ENCODE data around the gene PDE6A. TPM values are rescaled to one million over a fixed set of nuclear protein-coding genes. Genes with fewer than 3 reads are reported as not detected.

PDE6A gene
- total and polyA plus RNA-seq, 8 donors, result 0.14 to 0.24 (median 0.18) TPM; not detected in 2

- intact Hi-C loops (cut with DNase I), result no loop called here
- TF ChIP-seq CTCF (IDR thresholded peaks at IDR 0.05), result no peak
- Histone ChIP-seq H3K27ac (no peak overlapping the region), H3K27me3 (peaks cover 0 to 6% of the 10 kb centered on the region in 2 donors), H3K4me3 (no peak overlapping the region), H3K9me3 (no peaks in the 10 kb centered on the region), H3K4me1 (peaks cover 6 to 36% of the 10 kb centered on the region in 2 donors), H3K36me3 (no peaks in the 10 kb centered on the region)
- no peak for DNase-seq
- ATAC-seq, result no peak
Observed at GRCh38 chr5:149935431-149935901, 9.1 kb downstream of the PDE6A start.

- Histone ChIP-seq H3K4me3 (no peak overlapping the region), H3K36me3 (no peaks in the 10 kb centered on the region), H3K27ac (no peak overlapping the region), H3K9me3 (no peaks in the 10 kb centered on the region), H3K4me1 (peaks cover 2 to 8% of the 10 kb centered on the region in 2 donors), H3K27me3 (peaks cover 0 to 6% of the 10 kb centered on the region in 2 donors)
- intact Hi-C loops (cut with DNase I), result no loop called here
- peak; percentile 14 to 26 for TF ChIP-seq CTCF (IDR thresholded peaks at IDR 0.05)
- DNase-seq (peak in 1 of 4 donors; percentile 80), ATAC-seq (peak; percentile 69)
Observed at GRCh38 chr5:149932445-149933350, 11.9 kb downstream of the PDE6A start.

- Histone ChIP-seq H3K4me1 (peaks cover 2% of the 10 kb centered on the region in 2 donors), H3K4me3 (no peak overlapping the region), H3K27ac (no peak overlapping the region), H3K9me3 (no peaks in the 10 kb centered on the region), H3K27me3 (peaks cover 0 to 6% of the 10 kb centered on the region in 2 donors), H3K36me3 (no peaks in the 10 kb centered on the region)
- ATAC-seq, result no peak
- intact Hi-C loops (cut with DNase I), result no loop called here
- no peak for DNase-seq
- TF ChIP-seq CTCF (IDR thresholded peaks at IDR 0.05), result no peak
Observed at GRCh38 chr5:149931992-149932436, 12.6 kb downstream of the PDE6A start.

GRCh38 chr5:149930749-149931574, 13.6 kb downstream of the PDE6A start:
- TF ChIP-seq CTCF (IDR thresholded peaks at IDR 0.05), result no peak
- intact Hi-C loops (cut with DNase I), result no loop called here
- Histone ChIP-seq H3K4me1 (peaks cover 0 to 2% of the 10 kb centered on the region in 2 donors), H3K36me3 (no peaks in the 10 kb centered on the region), H3K27ac (no peak overlapping the region), H3K4me3 (no peak overlapping the region), H3K27me3 (peaks cover 0 to 6% of the 10 kb centered on the region in 2 donors), H3K9me3 (no peaks in the 10 kb centered on the region)
- DNase-seq (no peak), ATAC-seq (no peak)
